Lower leg skin (tissue), 3 donors: ENCODE measurements around the gene SPATC1L.

Experiments used
- POLR2A ChIP-seq, 2 donors: fragments of 450-650 bp; IDR thresholded peaks; one replicate each; pipeline ENCODE4 v1.6.1; 2016 to 2017; ENCODE audit warnings: antibody characterized with exemption in 2 of 2, mild to moderate bottlenecking in 1 of 2, moderate library complexity in 1 of 2
- TF ChIP-seq, protein P1 (sequence below), 3 donors: fragments of 450-650 bp; IDR thresholded peaks; one replicate each; pipeline ENCODE4 v1.5.1; 2016; ENCODE audit warnings: antibody characterized with exemption in 3 of 3, mild to moderate bottlenecking in 3 of 3, moderate library complexity in 2 of 3

DNA sequence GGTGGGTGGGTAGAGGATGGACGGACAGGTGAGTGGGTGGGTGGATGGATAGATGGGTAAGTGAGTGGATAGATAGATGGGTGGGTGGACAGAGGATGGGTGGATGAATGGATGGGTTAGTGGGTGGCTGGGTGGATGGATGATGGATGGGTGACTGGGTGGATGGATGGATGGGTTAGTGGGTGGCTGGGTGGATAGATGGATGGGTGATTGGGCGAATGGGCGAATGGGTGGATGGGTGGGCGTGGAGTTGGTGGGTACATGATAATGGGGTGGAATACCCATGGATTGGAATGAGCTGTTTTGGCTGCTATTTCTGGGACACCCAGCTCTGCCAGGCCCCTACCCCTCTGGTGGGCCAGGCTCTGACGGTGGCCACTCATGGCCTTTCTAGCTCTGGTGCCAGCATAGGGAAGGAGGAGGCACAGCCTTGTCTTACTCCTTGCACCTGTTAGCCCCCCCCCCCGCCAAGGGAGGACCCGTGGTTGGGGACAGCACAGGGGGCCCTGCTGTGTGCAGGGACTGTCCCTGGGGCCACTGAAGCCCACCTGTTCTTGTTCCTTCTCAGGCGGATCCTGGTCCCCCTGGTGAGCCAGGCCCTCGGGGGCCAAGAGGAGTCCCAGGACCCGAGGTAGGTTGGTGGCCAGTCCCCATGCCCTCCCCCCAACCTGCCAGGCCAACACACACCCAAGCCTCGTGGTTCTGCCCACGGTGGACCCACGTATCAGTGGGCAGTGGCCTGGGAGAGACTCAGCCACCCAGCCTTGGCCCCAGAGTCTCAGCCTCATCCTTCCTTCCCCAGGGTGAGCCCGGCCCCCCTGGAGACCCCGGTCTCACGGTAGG lies 60.0 kb downstream of the SPATC1L start:
- TF ChIP-seq, protein P1, sequence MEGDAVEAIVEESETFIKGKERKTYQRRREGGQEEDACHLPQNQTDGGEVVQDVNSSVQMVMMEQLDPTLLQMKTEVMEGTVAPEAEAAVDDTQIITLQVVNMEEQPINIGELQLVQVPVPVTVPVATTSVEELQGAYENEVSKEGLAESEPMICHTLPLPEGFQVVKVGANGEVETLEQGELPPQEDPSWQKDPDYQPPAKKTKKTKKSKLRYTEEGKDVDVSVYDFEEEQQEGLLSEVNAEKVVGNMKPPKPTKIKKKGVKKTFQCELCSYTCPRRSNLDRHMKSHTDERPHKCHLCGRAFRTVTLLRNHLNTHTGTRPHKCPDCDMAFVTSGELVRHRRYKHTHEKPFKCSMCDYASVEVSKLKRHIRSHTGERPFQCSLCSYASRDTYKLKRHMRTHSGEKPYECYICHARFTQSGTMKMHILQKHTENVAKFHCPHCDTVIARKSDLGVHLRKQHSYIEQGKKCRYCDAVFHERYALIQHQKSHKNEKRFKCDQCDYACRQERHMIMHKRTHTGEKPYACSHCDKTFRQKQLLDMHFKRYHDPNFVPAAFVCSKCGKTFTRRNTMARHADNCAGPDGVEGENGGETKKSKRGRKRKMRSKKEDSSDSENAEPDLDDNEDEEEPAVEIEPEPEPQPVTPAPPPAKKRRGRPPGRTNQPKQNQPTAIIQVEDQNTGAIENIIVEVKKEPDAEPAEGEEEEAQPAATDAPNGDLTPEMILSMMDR (IDR thresholded peaks at IDR 0.05), result no peak
- no peak for TF ChIP-seq POLR2A (IDR thresholded peaks at IDR 0.05)
